22Rv1 (cell line): Measurements from ENCODE around the gene ZNF217.
"Not testable (repeated sequence)": the region's sequence is repeated elsewhere in the genome, so short reads cannot be mapped to it uniquely, and the experiment has no call there.

Experiments
- H3K27ac ChIP-seq: fragments of 450-650 bp; 2 replicates; pipeline ENCODE4 v1.5.1; 2017
- ZFX ChIP-seq: fragments of 450-650 bp; IDR thresholded peaks from 2 replicates; pipeline ENCODE4 v1.6.1; 2017; ENCODE audit warnings: antibody characterized with exemption, borderline replicate concordance
- TF ChIP-seq, protein P1 (sequence below): fragments of 450-650 bp; IDR thresholded peaks from 2 replicates; pipeline ENCODE4 v1.5.1; 2017; ENCODE audit warnings: mild to moderate bottlenecking

The ZNF217 gene

DNA sequence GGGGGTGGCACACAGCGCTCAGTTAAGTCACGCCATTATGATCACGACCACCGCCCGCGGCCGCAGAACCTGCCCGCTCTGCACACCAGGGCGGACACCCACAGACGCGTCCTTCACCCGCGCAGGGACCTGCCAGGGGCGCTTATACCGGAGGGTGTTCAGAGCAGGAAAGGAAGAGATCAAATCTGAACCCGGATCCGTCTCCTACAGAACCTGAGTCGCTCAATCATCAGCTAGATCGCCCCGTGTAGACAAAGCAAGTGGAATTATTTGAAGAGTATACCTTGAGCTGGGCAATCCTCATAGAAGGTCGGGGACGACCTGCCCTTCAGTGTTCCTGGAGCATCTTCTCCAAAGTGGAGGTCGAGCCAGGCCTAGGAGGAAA is 14.4 kb upstream of the ZNF217 start:
- no peak overlapping the region for H3K27ac ChIP-seq
- TF ChIP-seq ZFX = no peak
- TF ChIP-seq, protein P1, sequence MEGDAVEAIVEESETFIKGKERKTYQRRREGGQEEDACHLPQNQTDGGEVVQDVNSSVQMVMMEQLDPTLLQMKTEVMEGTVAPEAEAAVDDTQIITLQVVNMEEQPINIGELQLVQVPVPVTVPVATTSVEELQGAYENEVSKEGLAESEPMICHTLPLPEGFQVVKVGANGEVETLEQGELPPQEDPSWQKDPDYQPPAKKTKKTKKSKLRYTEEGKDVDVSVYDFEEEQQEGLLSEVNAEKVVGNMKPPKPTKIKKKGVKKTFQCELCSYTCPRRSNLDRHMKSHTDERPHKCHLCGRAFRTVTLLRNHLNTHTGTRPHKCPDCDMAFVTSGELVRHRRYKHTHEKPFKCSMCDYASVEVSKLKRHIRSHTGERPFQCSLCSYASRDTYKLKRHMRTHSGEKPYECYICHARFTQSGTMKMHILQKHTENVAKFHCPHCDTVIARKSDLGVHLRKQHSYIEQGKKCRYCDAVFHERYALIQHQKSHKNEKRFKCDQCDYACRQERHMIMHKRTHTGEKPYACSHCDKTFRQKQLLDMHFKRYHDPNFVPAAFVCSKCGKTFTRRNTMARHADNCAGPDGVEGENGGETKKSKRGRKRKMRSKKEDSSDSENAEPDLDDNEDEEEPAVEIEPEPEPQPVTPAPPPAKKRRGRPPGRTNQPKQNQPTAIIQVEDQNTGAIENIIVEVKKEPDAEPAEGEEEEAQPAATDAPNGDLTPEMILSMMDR = no peak

DNA sequence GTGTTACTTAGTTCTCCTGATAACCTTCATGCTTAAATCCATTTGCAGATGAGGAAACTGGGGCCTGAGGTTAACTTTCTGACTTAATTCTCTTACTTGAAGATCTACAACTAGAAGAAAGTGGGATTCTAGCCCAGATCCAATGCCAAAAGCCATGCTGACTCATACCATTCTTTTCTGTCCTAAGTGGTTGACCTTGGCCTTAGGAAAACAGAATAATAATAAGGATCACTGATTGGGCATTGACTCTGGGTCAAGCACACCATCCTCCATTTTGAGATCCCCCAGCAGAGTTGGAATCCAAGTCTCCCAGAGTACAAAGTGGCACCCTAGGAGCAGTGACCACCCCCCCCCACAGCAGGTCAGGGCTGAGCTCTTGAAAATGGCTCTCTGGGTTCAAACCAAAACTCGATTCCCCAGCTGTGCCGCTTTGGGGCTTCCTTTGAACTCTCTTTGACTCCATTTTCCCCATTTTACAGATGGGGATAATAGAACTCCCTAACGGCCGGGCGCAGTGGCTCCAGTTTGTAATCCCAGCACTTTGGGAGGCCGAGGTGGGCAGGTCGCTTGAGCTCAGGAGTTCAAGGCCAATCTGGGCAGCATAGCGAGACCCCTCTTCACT is 12.8 kb upstream of the ZNF217 start:
- no peak overlapping the region for H3K27ac ChIP-seq
- TF ChIP-seq, protein P1 = no peak
- TF ChIP-seq ZFX = no peak

DNA sequence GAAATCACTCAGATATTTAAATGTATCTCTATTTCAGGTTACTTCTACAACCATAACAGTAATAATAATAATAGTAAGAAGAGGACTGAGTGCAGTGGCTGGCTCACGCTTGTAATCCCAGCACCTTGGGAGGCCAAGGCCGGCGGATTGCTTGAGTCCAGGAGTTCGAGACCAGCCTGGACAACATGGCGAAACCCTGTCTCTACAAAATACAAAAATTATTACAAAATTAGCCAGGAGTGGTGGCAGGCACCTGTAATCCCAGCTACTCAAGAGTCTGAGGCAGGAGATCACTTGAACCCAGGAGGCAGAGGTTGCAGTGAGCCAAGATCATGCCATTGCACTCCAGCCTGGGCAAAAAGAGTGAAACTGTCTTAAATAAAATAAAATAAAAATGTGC is 11.8 kb upstream of the ZNF217 start:
- H3K27ac ChIP-seq = not testable (repeated sequence)

DNA sequence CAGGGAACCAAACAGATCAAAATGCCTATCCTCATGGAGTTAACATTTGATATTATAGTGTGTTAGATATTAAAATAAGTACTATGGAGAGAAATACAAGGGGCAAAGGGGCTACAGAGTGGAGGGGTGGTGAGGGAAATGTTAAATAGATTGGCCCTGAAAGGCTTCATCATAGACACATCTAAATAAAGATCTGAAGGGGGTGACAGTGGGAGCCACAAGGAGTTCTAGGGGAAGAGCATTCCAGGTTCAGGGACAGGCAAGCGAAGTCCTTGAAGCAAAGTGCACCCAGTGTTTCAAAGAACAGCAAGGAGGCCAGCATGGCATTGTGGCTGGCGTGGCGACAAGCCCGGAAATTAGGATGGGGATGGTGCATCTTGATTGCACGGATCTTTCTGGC is 11.2 kb upstream of the ZNF217 start:
- not testable (repeated sequence) for H3K27ac ChIP-seq

DNA sequence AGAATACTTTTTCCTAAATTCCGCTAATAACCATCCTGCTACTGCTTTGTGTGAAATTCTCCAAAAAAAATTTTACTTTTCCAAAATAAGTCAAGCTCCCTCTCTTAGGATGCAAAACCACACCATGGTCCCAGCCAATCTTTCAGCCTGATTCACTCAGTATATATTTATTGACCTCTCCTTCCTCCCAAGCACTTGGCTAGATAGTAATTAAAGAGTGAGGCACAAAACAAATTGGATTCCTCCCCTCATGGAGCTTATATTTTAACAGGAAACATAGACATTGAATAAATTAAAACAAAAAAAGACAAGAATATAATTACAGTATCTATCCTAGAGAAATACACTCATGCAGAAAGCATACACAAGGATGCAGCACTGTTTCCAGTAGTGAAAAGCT is 9.0 kb upstream of the ZNF217 start:
- H3K27ac ChIP-seq = no peak overlapping the region
- TF ChIP-seq ZFX = no peak
- TF ChIP-seq, protein P1 = no peak

- TF ChIP-seq ZFX = no peak
- TF ChIP-seq, protein P1 = no peak
- no peak overlapping the region for H3K27ac ChIP-seq
Observed at GRCh38 chr20:53599910-53600632, 6.4 kb upstream of the ZNF217 start.

GRCh38 chr20:53599378-53599777 is 5.7 kb upstream of the ZNF217 start:
- H3K27ac ChIP-seq = no peak overlapping the region
- TF ChIP-seq, protein P1 = no peak

DNA sequence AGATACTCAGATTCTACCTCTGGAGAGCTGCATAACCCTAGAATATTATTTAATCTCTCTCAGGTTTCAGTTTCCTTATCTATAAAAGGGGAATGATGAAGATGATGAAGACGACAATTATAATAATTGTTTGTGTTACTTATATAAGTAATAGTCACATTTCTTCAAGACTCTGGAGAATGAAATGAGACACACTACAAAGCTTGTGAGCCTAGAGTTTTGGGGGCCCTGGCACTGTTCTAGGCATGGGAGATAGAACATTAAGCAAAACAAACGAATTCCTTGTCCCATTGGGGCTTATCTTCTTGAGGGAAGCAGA is 5.4 kb upstream of the ZNF217 start:
- no peak for TF ChIP-seq ZFX
- TF ChIP-seq, protein P1 = no peak
- H3K27ac ChIP-seq = no peak overlapping the region
